GM18505 (cell line): ENCODE measurements around the gene CCL7.

Source experiments
- ATAC-seq: cut with Tn5 transposase; IDR thresholded peaks from one replicate; pipeline ENCODE4 v1.9.1; 2021; ENCODE audit not compliant: unreplicated experiment
- POLR2A ChIP-seq: IDR thresholded peaks from 4 replicates; pipeline ENCODE4 v1.6.1; 2011; ENCODE audit warnings: borderline replicate concordance; ENCODE audit not compliant: insufficient read depth, insufficient read length; ENCODE audit errors: extremely low read depth

Gene CCL7

GRCh38 chr17:34276826-34277225, 6.8 kb downstream of the CCL7 start:
- no peak for TF ChIP-seq POLR2A
- ATAC-seq, result no peak

- no peak for TF ChIP-seq POLR2A
- no peak for ATAC-seq
These were observed 13.6 kb downstream of the CCL7 start for GRCh38 chr17:34283571-34283970.

GRCh38 chr17:34285286-34285792, 15.3 kb downstream of the CCL7 start, which contains the start of gene CCL11:
Gene CCL11 (plus strand): TSS chr17:34285742. CDS start chr17:34285809, 67 bp downstream.
- no peak for ATAC-seq
- no peak for TF ChIP-seq POLR2A

- no peak for TF ChIP-seq POLR2A
- ATAC-seq, result no peak
These were observed 17.9 kb downstream of the CCL7 start for GRCh38 chr17:34287875-34288274.

GRCh38 chr17:34290586-34290985, 20.6 kb downstream of the CCL7 start:
- ATAC-seq, result no peak
- no peak for TF ChIP-seq POLR2A

- no peak for ATAC-seq
- TF ChIP-seq POLR2A, result no peak
These were observed 21.8 kb downstream of the CCL7 start for GRCh38 chr17:34291721-34292348.

GRCh38 chr17:34299027-34299426, 29.0 kb downstream of the CCL7 start:
- no peak for TF ChIP-seq POLR2A
- ATAC-seq, result no peak

- ATAC-seq, result no peak
- no peak for TF ChIP-seq POLR2A
These were observed 30.0 kb downstream of the CCL7 start for GRCh38 chr17:34299956-34300577.

GRCh38 chr17:34300652-34301370, 30.8 kb downstream of the CCL7 start:
- no peak for TF ChIP-seq POLR2A
- no peak for ATAC-seq

- TF ChIP-seq POLR2A, result no peak
- ATAC-seq, result no peak
These were observed 32.0 kb downstream of the CCL7 start for GRCh38 chr17:34301986-34302385.

GRCh38 chr17:34302636-34303035, 32.6 kb downstream of the CCL7 start:
- TF ChIP-seq POLR2A, result no peak
- no peak for ATAC-seq

- no peak for TF ChIP-seq POLR2A
- no peak for ATAC-seq
These were observed 33.6 kb downstream of the CCL7 start for GRCh38 chr17:34303606-34304005.

- TF ChIP-seq POLR2A, result no peak
- no peak for ATAC-seq
These were observed 35.0 kb downstream of the CCL7 start for GRCh38 chr17:34305061-34305460.

- no peak for TF ChIP-seq POLR2A
- no peak for ATAC-seq
These were observed 35.6 kb downstream of the CCL7 start for GRCh38 chr17:34305606-34306005.

GRCh38 chr17:34306466-34306865, 36.4 kb downstream of the CCL7 start:
- no peak for ATAC-seq
- no peak for TF ChIP-seq POLR2A

- no peak for ATAC-seq
- TF ChIP-seq POLR2A, result no peak
These were observed 37.1 kb downstream of the CCL7 start for GRCh38 chr17:34307110-34307509.
